MM.1S (cell line): ENCODE results near the gene HCAR3.
"Not testable (repeated sequence)": the region's sequence is repeated elsewhere in the genome, so short reads cannot be mapped to it uniquely, and the experiment has no call there.

ENCODE experiments used
- DNase-seq: peaks from one replicate; pipeline ENCODE4 v3.0.0-alpha.2; 2015
- H2AFZ ChIP-seq: fragments of 300-600 bp; sonication (generic); 2 replicates; pipeline ENCODE4 v1.6.0; 2016; ENCODE audit warnings: antibody characterized with exemption, low read length
- H3F3A ChIP-seq: fragments of 300-600 bp; sonication (generic); 2 replicates; pipeline ENCODE4 v1.6.1; 2016; ENCODE audit warnings: mild to moderate bottlenecking, antibody characterized with exemption, low read length, moderate library complexity, mixed read lengths; ENCODE audit not compliant: insufficient read depth
- H3K27ac ChIP-seq: fragments of 300-600 bp; sonication (generic); 2 replicates; pipeline ENCODE4 v1.5.1; 2016; ENCODE audit warnings: mild to moderate bottlenecking, low read length
- H3K27me3 ChIP-seq: fragments of 300-600 bp; sonication (generic); replicated peaks from 2 replicates; pipeline ENCODE4 v1.6.0; 2016; ENCODE audit warnings: low read length; ENCODE audit not compliant: insufficient read depth
- H3K36me3 ChIP-seq: fragments of 300-600 bp; sonication (generic); replicated peaks from 2 replicates; pipeline ENCODE4 v1.6.1; 2016; ENCODE audit warnings: mild to moderate bottlenecking, low read length, mixed read lengths; ENCODE audit not compliant: insufficient read depth
- H3K4me1 ChIP-seq: fragments of 300-600 bp; sonication (generic); 2 replicates; pipeline ENCODE4 v1.6.1; 2016; ENCODE audit warnings: low read length, mixed read lengths
- H3K4me2 ChIP-seq: fragments of 300-600 bp; sonication (generic); 2 replicates; pipeline ENCODE4 v1.6.0; 2016; ENCODE audit warnings: low read depth, low read length
- H3K4me3 ChIP-seq: fragments of 300-600 bp; sonication (generic); 2 replicates; pipeline ENCODE4 v1.5.1; 2016; ENCODE audit warnings: low read length, mixed read lengths
- H3K79me2 ChIP-seq: fragments of 300-600 bp; sonication (generic); 2 replicates; pipeline ENCODE4 v1.6.1; 2016; ENCODE audit warnings: mixed run types, low read length, mixed read lengths
- H3K9ac ChIP-seq: fragments of 300-600 bp; sonication (generic); 2 replicates; pipeline ENCODE4 v1.6.1; 2016; ENCODE audit warnings: low read length, mixed read lengths
- H3K9me2 ChIP-seq: fragments of 300-600 bp; sonication (generic); replicated peaks from 2 replicates; pipeline ENCODE4 v1.6.1; 2016; ENCODE audit warnings: mild to moderate bottlenecking, low read length, mixed read lengths; ENCODE audit not compliant: insufficient read depth
- H3K9me3 ChIP-seq: fragments of 300-600 bp; sonication (generic); replicated peaks from 2 replicates; pipeline ENCODE4 v1.6.1; 2016; ENCODE audit warnings: mild to moderate bottlenecking, low read length, mixed read lengths; ENCODE audit not compliant: insufficient read depth
- H4K20me1 ChIP-seq: fragments of 300-600 bp; sonication (generic); 2 replicates; pipeline ENCODE4 v1.6.1; 2016; ENCODE audit warnings: mild to moderate bottlenecking, low read length, moderate library complexity, mixed read lengths; ENCODE audit not compliant: insufficient read depth
- CTCF ChIP-seq: fragments of 300-600 bp; sonication (generic); IDR thresholded peaks from 2 replicates; pipeline ENCODE4 v1.5.1; 2016; ENCODE audit warnings: antibody characterized with exemption, low read length, mixed read lengths
- EZH2 ChIP-seq: fragments of 300-600 bp; sonication (generic); optimal IDR thresholded peaks from 2 replicates; pipeline ENCODE3; 2017; ENCODE audit warnings: low read depth, mild to moderate bottlenecking, antibody characterized with exemption, low read length, mixed read lengths
- EZH2phosphoT487 ChIP-seq: fragments of 300-600 bp; sonication (generic); IDR thresholded peaks from 2 replicates; pipeline ENCODE4 v1.6.1; 2018; ENCODE audit warnings: antibody characterized with exemption, low read length

HCAR3 gene

GRCh38 chr12:122700038-122700710, 16.4 kb downstream of the HCAR3 start:
- not testable (repeated sequence) for H3K4me3 ChIP-seq, H3K4me1 ChIP-seq, H4K20me1 ChIP-seq, H2AFZ ChIP-seq, H3F3A ChIP-seq, H3K36me3 ChIP-seq, H3K79me2 ChIP-seq, H3K9me2 ChIP-seq, H3K27me3 ChIP-seq, H3K9ac ChIP-seq, H3K27ac ChIP-seq, H3K9me3 ChIP-seq, H3K4me2 ChIP-seq, DNase-seq

- not testable (repeated sequence) for H3K79me2 ChIP-seq, H3K9me2 ChIP-seq, H3F3A ChIP-seq, H3K9me3 ChIP-seq, H2AFZ ChIP-seq, H3K4me3 ChIP-seq, H3K27me3 ChIP-seq, DNase-seq, H3K27ac ChIP-seq, H3K4me2 ChIP-seq, H3K4me1 ChIP-seq, H3K36me3 ChIP-seq, H3K9ac ChIP-seq, H4K20me1 ChIP-seq
Measured at GRCh38 chr12:122696922-122697321, 19.7 kb downstream of the HCAR3 start.

- no peaks in the 10 kb centered on the region for H3K36me3 ChIP-seq
- H3K4me3 ChIP-seq = no peak overlapping the region
- H3K9ac ChIP-seq = no peak overlapping the region
- H3K4me1 ChIP-seq = no peaks in the 10 kb centered on the region
- H3F3A ChIP-seq = no peaks in the 10 kb centered on the region
- H3K79me2 ChIP-seq = no peaks in the 10 kb centered on the region
- no peaks in the 10 kb centered on the region for H3K9me2 ChIP-seq
- DNase-seq = no peak
- H3K4me2 ChIP-seq = no peak overlapping the region
- no peaks in the 10 kb centered on the region for H4K20me1 ChIP-seq
- no peaks in the 10 kb centered on the region for H3K9me3 ChIP-seq
- no peaks in the 10 kb centered on the region for H3K27me3 ChIP-seq
- no peak overlapping the region for H3K27ac ChIP-seq
- no peak overlapping the region for H2AFZ ChIP-seq
- no peak for TF ChIP-seq EZH2phosphoT487
- no peak for TF ChIP-seq EZH2
- no peak for TF ChIP-seq CTCF
Measured at GRCh38 chr12:122691566-122691965, 25.0 kb downstream of the HCAR3 start.

- no peaks in the 10 kb centered on the region for H4K20me1 ChIP-seq
- H3K9me3 ChIP-seq = no peaks in the 10 kb centered on the region
- no peak overlapping the region for H3K27ac ChIP-seq
- no peaks in the 10 kb centered on the region for H3K9me2 ChIP-seq
- H3K36me3 ChIP-seq = no peaks in the 10 kb centered on the region
- TF ChIP-seq EZH2 = no peak
- TF ChIP-seq CTCF = no peak
- TF ChIP-seq EZH2phosphoT487 = no peak
- no peaks in the 10 kb centered on the region for H3K4me1 ChIP-seq
- H3K4me2 ChIP-seq = no peak overlapping the region
- H3K79me2 ChIP-seq = no peaks in the 10 kb centered on the region
- H3F3A ChIP-seq = no peaks in the 10 kb centered on the region
- DNase-seq = no peak
- no peak overlapping the region for H2AFZ ChIP-seq
- no peak overlapping the region for H3K9ac ChIP-seq
- no peaks in the 10 kb centered on the region for H3K27me3 ChIP-seq
- no peak overlapping the region for H3K4me3 ChIP-seq
Measured at GRCh38 chr12:122688291-122688690, 28.3 kb downstream of the HCAR3 start.
